Neuronal stem cell (in vitro differentiated cells): Measurements from ENCODE around the gene AK9.

Source experiments
- DNase-seq: peaks from one replicate; pipeline ENCODE4 v3.0.0-alpha.2; 2013; ENCODE audit warnings: low spot score
- H2AFZ ChIP-seq: one replicate; pipeline ENCODE4 v1.6.1; 2013; ENCODE audit warnings: mild to moderate bottlenecking, low read length, inconsistent platforms
- H2AK5ac ChIP-seq: 2 replicates; pipeline ENCODE4 v1.6.1; 2013; ENCODE audit warnings: low read depth, mild to moderate bottlenecking, inconsistent platforms, low read length, moderate library complexity, mixed read lengths
- H2BK120ac ChIP-seq: 2 replicates; pipeline ENCODE4 v1.6.1; 2013; ENCODE audit warnings: low read depth, mild to moderate bottlenecking, inconsistent platforms, low read length, moderate library complexity, mixed read lengths
- H2BK12ac ChIP-seq: one replicate; pipeline ENCODE4 v1.6.1; 2013; ENCODE audit warnings: low read length, inconsistent platforms
- H2BK15ac ChIP-seq: 2 replicates; pipeline ENCODE4 v1.6.1; 2013; ENCODE audit warnings: mild to moderate bottlenecking, low read length, inconsistent platforms, mixed read lengths
- H2BK5ac ChIP-seq: one replicate; pipeline ENCODE4 v1.6.1; 2013; ENCODE audit warnings: inconsistent platforms, mild to moderate bottlenecking, low read length, moderate library complexity
- H3K14ac ChIP-seq: one replicate; pipeline ENCODE4 v1.6.1; 2013; ENCODE audit warnings: low read length, inconsistent platforms
- H3K18ac ChIP-seq: 2 replicates; pipeline ENCODE4 v1.6.1; 2013; ENCODE audit warnings: low read length, inconsistent platforms
- H3K23ac ChIP-seq: 2 replicates; pipeline ENCODE4 v1.6.1; 2013; ENCODE audit warnings: low read depth, mild to moderate bottlenecking, mixed read lengths, low read length, inconsistent platforms; ENCODE audit not compliant: poor library complexity
- H3K27ac ChIP-seq: replicated peaks from 3 replicates; pipeline ENCODE4 v1.5.1; 2013; ENCODE audit warnings: low read length, inconsistent platforms
- H3K27me3 ChIP-seq, 3 experiments: 2 replicates each; pipeline ENCODE4 v1.6.1; 2013; ENCODE audit warnings: low read length in 3 of 3, mild to moderate bottlenecking in 2 of 3, inconsistent platforms in 1 of 3, low read depth in 1 of 3, mixed read lengths in 1 of 3, moderate library complexity in 1 of 3; ENCODE audit not compliant: control insufficient read depth in 3 of 3, insufficient read depth in 3 of 3
- H3K36me3 ChIP-seq, 2 donors: replicated peaks in 1 of 2; 2 replicates each; pipeline ENCODE4 v1.6.1; 2013; ENCODE audit warnings: low read length in 2 of 2; ENCODE audit not compliant: control insufficient read depth in 2 of 2, insufficient read depth in 2 of 2
- H3K4ac ChIP-seq: 2 replicates; pipeline ENCODE4 v1.6.1; 2013; ENCODE audit warnings: inconsistent platforms, mild to moderate bottlenecking, low read length, moderate library complexity
- H3K4me1 ChIP-seq, 2 donors: 1 replicate in 1 of 2; 2 replicates in 1 of 2; pipeline ENCODE4 v1.6.1; 2013; ENCODE audit warnings: low read length in 2 of 2, low read depth in 1 of 2; ENCODE audit not compliant: control insufficient read depth in 2 of 2, insufficient read depth in 1 of 2
- H3K4me2 ChIP-seq: one replicate; pipeline ENCODE4 v1.6.1; 2013; ENCODE audit warnings: mild to moderate bottlenecking, low read length, inconsistent platforms; ENCODE audit not compliant: insufficient read depth, poor library complexity, severe bottlenecking
- H3K4me3 ChIP-seq, 2 donors: 2 replicates each; pipeline ENCODE4 v1.5.1; 2013; ENCODE audit warnings: low read length in 2 of 2, mild to moderate bottlenecking in 2 of 2, inconsistent platforms in 1 of 2, moderate library complexity in 1 of 2
- H3K79me1 ChIP-seq: one replicate; pipeline ENCODE4 v1.6.1; 2013; ENCODE audit warnings: low read depth, mild to moderate bottlenecking, inconsistent platforms, low read length, moderate library complexity
- H3K9ac ChIP-seq: one replicate; pipeline ENCODE4 v1.6.1; 2013; ENCODE audit warnings: mild to moderate bottlenecking, low read depth, low read length, inconsistent platforms; ENCODE audit not compliant: poor library complexity
- H3K9me3 ChIP-seq, 2 donors: replicated peaks in 1 of 2; 2 replicates each; pipeline versions ENCODE3 to v1.6.1; 2013; ENCODE audit warnings: low read length in 2 of 2, mild to moderate bottlenecking in 2 of 2, inconsistent platforms in 1 of 2, low read depth in 1 of 2, mixed read lengths in 1 of 2, moderate library complexity in 1 of 2; ENCODE audit not compliant: control insufficient read depth in 2 of 2, insufficient read depth in 1 of 2
- H4K8ac ChIP-seq: one replicate; pipeline ENCODE4 v1.6.1; 2013; ENCODE audit warnings: low read depth, mild to moderate bottlenecking, inconsistent platforms, low read length, moderate library complexity
- H4K91ac ChIP-seq: one replicate; pipeline ENCODE4 v1.6.1; 2013; ENCODE audit warnings: low read length, low read depth, mild to moderate bottlenecking, inconsistent platforms; ENCODE audit not compliant: poor library complexity
- WGBS, 2 donors: extraction: QIAGEN DNeasy Blood & Tissue Kit; methylation state at CpG; one replicate each; pipeline ENCODE4 v1.1.7; 2013; ENCODE audit warnings: missing lambda C conversion rate in 2 of 2, mixed read lengths in 1 of 2; ENCODE audit not compliant: insufficient read length in 2 of 2, insufficient replicate concordance in 1 of 2; ENCODE audit errors: extremely low coverage in 2 of 2; 5-methylcytosine and 5-hydroxymethylcytosine counted together

The AK9 gene

GRCh38 chr6:109672175-109672574, 18.8 kb downstream of the AK9 start:
- H2AFZ ChIP-seq = no peak overlapping the region
- H3K4ac ChIP-seq = no peak overlapping the region
- no peaks in the 10 kb centered on the region for H3K27me3 ChIP-seq
- no peak overlapping the region for H3K18ac ChIP-seq
- WGBS, 2 donors = no CpG with 5 or more reads among the region's 1 CpG
- H3K79me1 ChIP-seq = no peaks in the 10 kb centered on the region
- H4K91ac ChIP-seq = no peak overlapping the region
- no peak overlapping the region for H2BK15ac ChIP-seq
- no peak overlapping the region for H2AK5ac ChIP-seq
- no peaks in the 10 kb centered on the region for H3K9me3 ChIP-seq
- no peak overlapping the region for H3K9ac ChIP-seq
- no peak overlapping the region for H3K4me2 ChIP-seq
- no peak overlapping the region for H2BK5ac ChIP-seq
- no peak overlapping the region for H3K4me3 ChIP-seq
- H3K23ac ChIP-seq = no peak overlapping the region
- H4K8ac ChIP-seq = no peak overlapping the region
- H2BK12ac ChIP-seq = no peak overlapping the region
- H3K27ac ChIP-seq = no peak overlapping the region
- no peak overlapping the region for H3K14ac ChIP-seq
- no peaks in the 10 kb centered on the region for H3K4me1 ChIP-seq
- no peak overlapping the region for H2BK120ac ChIP-seq
- DNase-seq = no peak
- H3K36me3 ChIP-seq = no peaks in the 10 kb centered on the region

- no peak overlapping the region for H3K14ac ChIP-seq
- no peak overlapping the region for H3K4ac ChIP-seq
- H2BK120ac ChIP-seq = no peak overlapping the region
- no CpG with 5 or more reads among the region's 2 CpGs for WGBS, 2 donors
- no peak overlapping the region for H3K23ac ChIP-seq
- no peak overlapping the region for H4K91ac ChIP-seq
- H2AK5ac ChIP-seq = no peak overlapping the region
- H3K4me2 ChIP-seq = no peak overlapping the region
- no peaks in the 10 kb centered on the region for H3K27me3 ChIP-seq
- no peak overlapping the region for H2BK5ac ChIP-seq
- H3K18ac ChIP-seq = no peak overlapping the region
- no peak overlapping the region for H2BK12ac ChIP-seq
- H3K9me3 ChIP-seq = no peaks in the 10 kb centered on the region
- no peak for DNase-seq
- no peaks in the 10 kb centered on the region for H3K36me3 ChIP-seq
- no peak overlapping the region for H3K27ac ChIP-seq
- no peaks in the 10 kb centered on the region for H3K4me1 ChIP-seq
- no peak overlapping the region for H4K8ac ChIP-seq
- H3K4me3 ChIP-seq = no peak overlapping the region
- H3K9ac ChIP-seq = no peak overlapping the region
- H2BK15ac ChIP-seq = no peak overlapping the region
- H3K79me1 ChIP-seq = no peaks in the 10 kb centered on the region
- H2AFZ ChIP-seq = no peak overlapping the region
Measured at GRCh38 chr6:109671733-109672132, 19.3 kb downstream of the AK9 start.

- DNase-seq = no peak
- no CpG with 5 or more reads among the region's 4 CpGs for WGBS, 2 donors
Measured at GRCh38 chr6:109669811-109670210, 21.2 kb downstream of the AK9 start.

GRCh38 chr6:109662192-109662591, 28.8 kb downstream of the AK9 start:
- H3K4me3 ChIP-seq = no peak overlapping the region
- no peak overlapping the region for H3K18ac ChIP-seq
- no peak overlapping the region for H2AFZ ChIP-seq
- H3K4me2 ChIP-seq = no peak overlapping the region
- no peak overlapping the region for H2BK120ac ChIP-seq
- H3K9ac ChIP-seq = no peak overlapping the region
- no peak for DNase-seq
- H3K4me1 ChIP-seq = no peaks in the 10 kb centered on the region
- no peak overlapping the region for H3K27ac ChIP-seq
- H3K4ac ChIP-seq = no peak overlapping the region
- no peaks in the 10 kb centered on the region for H3K79me1 ChIP-seq
- H2BK5ac ChIP-seq = no peak overlapping the region
- no peak overlapping the region for H4K91ac ChIP-seq
- H3K36me3 ChIP-seq = no peaks in the 10 kb centered on the region
- no CpG with 5 or more reads among the region's 2 CpGs for WGBS, 2 donors
- no peak overlapping the region for H2BK12ac ChIP-seq
- H2BK15ac ChIP-seq = no peak overlapping the region
- H3K9me3 ChIP-seq = no peaks in the 10 kb centered on the region
- no peak overlapping the region for H3K14ac ChIP-seq
- no peak overlapping the region for H2AK5ac ChIP-seq
- H4K8ac ChIP-seq = no peak overlapping the region
- no peaks in the 10 kb centered on the region for H3K27me3 ChIP-seq
- H3K23ac ChIP-seq = no peak overlapping the region

More at GRCh38 chr6:109669811-109670210, 21.2 kb downstream of the AK9 start:
- H3K9me3 ChIP-seq = no peaks in the 10 kb centered on the region
- no peaks in the 10 kb centered on the region for H3K79me1 ChIP-seq
- H2BK5ac ChIP-seq = no peak overlapping the region
- no peak overlapping the region for H3K4ac ChIP-seq
- H2BK12ac ChIP-seq = no peak overlapping the region
- no peak overlapping the region for H4K8ac ChIP-seq
- H3K4me2 ChIP-seq = no peak overlapping the region
- H3K9ac ChIP-seq = no peak overlapping the region
- no peak overlapping the region for H2BK15ac ChIP-seq
- no peaks in the 10 kb centered on the region for H3K36me3 ChIP-seq
- no peaks in the 10 kb centered on the region for H3K4me1 ChIP-seq
- no peaks in the 10 kb centered on the region for H3K27me3 ChIP-seq
- H3K14ac ChIP-seq = no peak overlapping the region
- H2BK120ac ChIP-seq = no peak overlapping the region
- H3K4me3 ChIP-seq = no peak overlapping the region
- H3K23ac ChIP-seq = no peak overlapping the region
- H4K91ac ChIP-seq = no peak overlapping the region
- no peak overlapping the region for H3K18ac ChIP-seq
- H2AK5ac ChIP-seq = no peak overlapping the region
- H3K27ac ChIP-seq = no peak overlapping the region
- H2AFZ ChIP-seq = no peak overlapping the region
